WERI-Rb-1 (cell line): Measurements from ENCODE around the gene TCF19.
"Not testable (repeated sequence)": the region's sequence is repeated elsewhere in the genome, so short reads cannot be mapped to it uniquely, and the experiment has no call there.

Experiments
- DNase-seq: peaks from one replicate; pipeline ENCODE4 v3.0.0-alpha.2; 2020
- H3K27ac ChIP-seq: fragments of 250-450 bp; sonication (Bioruptor Pico); 2 replicates; pipeline ENCODE4 v1.5.1; 2020; ENCODE audit warnings: mild to moderate bottlenecking, moderate library complexity
- H3K27me3 ChIP-seq: fragments of 250-450 bp; sonication (Bioruptor Pico); 2 replicates; pipeline ENCODE4 v1.5.1; 2021; ENCODE audit warnings: mild to moderate bottlenecking, low read depth, moderate library complexity; ENCODE audit not compliant: insufficient read depth, severe bottlenecking
- H3K36me3 ChIP-seq: fragments of 250-450 bp; sonication (Bioruptor Pico); 2 replicates; pipeline ENCODE4 v1.5.1; 2020; ENCODE audit warnings: mild to moderate bottlenecking, moderate library complexity
- H3K4me3 ChIP-seq: 2 replicates; pipeline ENCODE4 v1.5.1; 2011; ENCODE audit warnings: low read depth, mild to moderate bottlenecking, control low read depth, low read length
- H3K9me3 ChIP-seq: fragments of 250-450 bp; sonication (Bioruptor Pico); 2 replicates; pipeline ENCODE4 v1.5.1; 2021; ENCODE audit warnings: mild to moderate bottlenecking, moderate library complexity; ENCODE audit not compliant: severe bottlenecking
- CTCF ChIP-seq: IDR thresholded peaks from 2 replicates; pipeline ENCODE4 v1.5.1; 2011; ENCODE audit warnings: low read depth, mild to moderate bottlenecking, control low read depth, inconsistent platforms, low read length

Gene TCF19

GRCh38 chr6:31168606-31169005, 10.2 kb downstream of the TCF19 start:
- H3K27ac ChIP-seq, result no peak overlapping the region
- no peaks in the 10 kb centered on the region for H3K9me3 ChIP-seq
- no peak overlapping the region for H3K4me3 ChIP-seq
- peaks cover 15% of the 10 kb centered on the region for H3K36me3 ChIP-seq
- H3K27me3 ChIP-seq, result no peaks in the 10 kb centered on the region
- TF ChIP-seq CTCF, result no peak
- no peak for DNase-seq

GRCh38 chr6:31169123-31169857, 10.9 kb downstream of the TCF19 start:
- H3K27ac ChIP-seq, result no peak overlapping the region; the same call in 1 of the 2 replicates
- no peak overlapping the region for H3K4me3 ChIP-seq
- peaks cover 11% of the 10 kb centered on the region for H3K36me3 ChIP-seq
- no peaks in the 10 kb centered on the region for H3K9me3 ChIP-seq
- H3K27me3 ChIP-seq, result no peaks in the 10 kb centered on the region
- DNase-seq, result no peak
- TF ChIP-seq CTCF, result no peak

GRCh38 chr6:31169858-31170599, 11.6 kb downstream of the TCF19 start:
- H3K4me3 ChIP-seq, H3K9me3 ChIP-seq, DNase-seq, H3K27ac ChIP-seq, H3K27me3 ChIP-seq: not testable (repeated sequence)
- H3K36me3 ChIP-seq, result peaks cover 11% of the 10 kb centered on the region

GRCh38 chr6:31170600-31170881, 12.2 kb downstream of the TCF19 start, which contains the start of gene POU5F1:
Gene POU5F1, minus strand, starts transcription at chr6:31170682. Its CDS starts 62 bp downstream, at chr6:31170620.
- DNase-seq, result no peak

GRCh38 chr6:31170987-31171671, 12.7 kb downstream of the TCF19 start:
- H3K4me3 ChIP-seq, result no peak overlapping the region
- TF ChIP-seq CTCF, result no peak
- H3K27me3 ChIP-seq, result no peaks in the 10 kb centered on the region
- no peak for DNase-seq
- H3K9me3 ChIP-seq, result no peaks in the 10 kb centered on the region
- H3K27ac ChIP-seq, result no peak overlapping the region
- peaks cover 10% of the 10 kb centered on the region for H3K36me3 ChIP-seq

More at GRCh38 chr6:31170600-31170881, 12.2 kb downstream of the TCF19 start, which contains the start of gene POU5F1:
- no peak within 1 kb of the TSS for H3K4me3 ChIP-seq
- peaks cover 11% of the 10 kb centered on the region for H3K36me3 ChIP-seq
- H3K27me3 ChIP-seq, result no peaks in the 10 kb centered on the region
- H3K27ac ChIP-seq, result no peak within 1 kb of the TSS; the same call in 1 of the 2 replicates
- no peaks in the 10 kb centered on the region for H3K9me3 ChIP-seq
- no peak for TF ChIP-seq CTCF
